ENCODE measurements around the gene GCHFR. TPM values are rescaled to one million over a fixed set of nuclear protein-coding genes. Genes with fewer than 3 reads are reported as not detected.

Gene GCHFR
- total RNA-seq: 1 to 10 TPM; 1.7 to 2.1 TPM

DNA sequence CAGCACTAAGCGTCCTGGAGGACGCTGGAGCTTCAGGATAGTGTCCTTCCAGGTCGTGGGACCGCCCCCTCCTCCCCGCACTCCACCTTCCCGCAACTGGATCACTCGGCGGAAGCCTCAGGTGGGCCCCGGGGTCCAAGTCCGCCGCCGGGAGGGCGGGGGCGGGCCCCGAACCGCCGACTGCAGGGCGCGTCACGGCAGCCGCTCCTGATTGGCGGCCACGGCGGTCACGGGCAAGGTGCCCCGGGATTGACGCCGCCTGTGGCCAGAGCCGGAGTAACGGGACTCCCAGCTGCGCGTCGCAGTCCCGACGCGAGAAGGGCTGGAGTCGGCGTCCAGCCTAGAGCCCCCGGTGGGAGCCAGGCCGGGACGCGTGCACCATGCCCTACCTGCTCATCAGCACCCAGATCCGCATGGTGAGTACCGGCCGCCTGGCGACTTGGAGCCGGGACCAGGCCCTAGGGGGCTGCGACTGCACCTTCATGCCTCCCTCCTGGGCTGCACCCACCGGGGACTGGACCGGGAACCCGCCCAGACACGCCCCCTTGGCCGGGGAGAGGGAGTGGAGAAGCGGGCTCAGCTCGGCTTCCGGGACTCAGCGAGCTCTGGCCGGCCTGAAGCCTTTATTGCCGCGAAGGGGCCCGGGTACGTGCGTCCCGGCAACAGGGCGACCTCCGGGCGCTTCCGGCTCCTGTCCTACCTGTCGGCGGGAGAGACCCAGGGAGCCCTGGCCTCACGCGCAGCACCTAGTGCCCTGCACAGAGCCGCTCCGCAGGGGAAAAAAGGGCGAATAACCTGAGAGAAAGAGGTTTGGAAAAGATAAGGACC is at the start of gene GCHFR:
Gene GCHFR (plus strand): TSS at position 268 of the 828 bp plus-strand sequence. CDS start 113 bp downstream, at position 381.

DNA sequence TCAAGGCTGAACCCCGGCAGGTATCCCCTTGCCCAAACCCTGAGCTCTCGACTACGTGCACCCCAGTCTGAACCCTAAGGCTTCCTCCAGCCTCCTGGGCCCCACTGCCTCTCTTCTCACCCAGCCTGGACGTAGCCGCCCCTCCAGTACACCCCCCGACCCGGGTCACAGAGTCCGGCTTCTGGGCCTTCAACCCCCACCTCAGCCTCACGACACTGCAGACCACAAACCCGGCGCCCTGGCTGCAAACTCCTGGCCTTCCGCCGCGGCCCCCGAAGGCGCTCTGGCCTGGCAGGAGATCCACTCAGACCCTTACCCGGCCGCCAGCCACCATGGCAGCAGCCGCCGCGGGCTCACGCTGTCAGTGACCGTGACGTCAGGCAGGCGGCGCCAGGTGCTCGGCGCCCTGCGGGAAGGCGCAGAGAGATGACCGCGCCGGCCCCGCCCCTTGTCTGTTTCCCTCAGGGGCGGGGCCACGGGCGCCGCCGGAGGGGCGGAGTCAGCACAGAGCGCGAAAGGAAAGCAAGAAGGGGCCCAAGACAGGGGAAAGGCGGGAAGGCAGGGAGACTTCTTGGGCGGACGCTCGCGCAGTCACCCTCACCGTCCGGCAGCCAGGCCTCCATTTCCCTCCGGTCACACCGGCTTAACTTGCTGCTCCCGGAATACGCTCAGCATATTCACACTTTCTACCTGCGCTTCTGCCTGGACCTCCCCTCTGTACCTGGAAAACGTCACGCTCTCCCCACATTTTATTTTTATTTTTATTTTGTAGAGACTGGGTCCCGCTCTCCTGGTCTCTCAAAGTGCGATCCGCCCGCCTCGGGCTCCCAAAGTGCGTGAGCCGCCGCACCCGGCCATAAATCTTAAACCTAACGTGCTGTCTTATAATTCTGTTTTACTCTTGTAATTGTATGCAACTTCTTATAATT is 8.7 kb upstream of the GCHFR start, which contains the start of gene RMDN3:
Gene RMDN3 (minus strand): TSS at position 372 of the 929 bp plus-strand sequence. CDS start 471 bp downstream, outside the sequence.

DNA sequence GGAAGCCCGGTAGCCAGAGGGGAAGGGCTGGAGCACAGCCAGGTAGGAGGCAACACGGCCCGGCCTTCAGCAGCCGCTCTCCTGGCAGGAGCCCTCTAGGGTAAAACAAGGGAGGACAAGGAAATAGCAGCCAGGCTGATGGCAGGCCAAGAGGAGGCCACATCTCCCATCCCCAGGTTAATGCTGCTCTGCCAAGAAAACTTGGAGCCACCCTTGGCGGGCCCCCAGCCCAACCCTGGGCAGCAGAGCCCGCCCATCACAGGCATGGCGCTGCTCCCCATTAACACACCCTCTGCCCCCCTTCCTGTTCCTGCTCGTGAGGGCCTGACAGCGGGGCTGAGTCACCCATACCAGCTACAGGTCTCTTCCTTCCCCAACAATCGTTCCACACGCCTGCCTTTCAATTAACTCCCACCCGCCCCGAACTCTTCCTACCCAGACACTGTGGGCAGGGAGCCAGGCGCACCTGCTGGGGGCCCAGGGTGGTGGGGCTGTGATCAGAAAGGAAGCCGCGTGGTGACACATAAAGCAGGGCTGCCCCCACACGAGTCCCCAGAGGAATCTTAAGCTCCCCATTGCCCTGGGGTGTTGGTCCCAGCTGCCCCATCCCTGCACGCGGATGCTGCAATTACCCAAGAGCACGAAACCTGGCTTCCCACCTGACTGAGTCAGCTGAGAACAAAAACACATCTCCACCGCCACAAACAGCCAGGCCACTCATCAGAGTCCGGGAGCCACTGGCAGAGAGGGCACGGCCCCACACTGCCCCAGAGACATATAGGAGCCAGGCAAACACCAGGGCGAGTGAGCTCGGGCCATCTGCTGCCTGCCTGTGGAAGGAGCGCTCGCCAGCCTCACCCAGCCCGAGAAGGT is 5.6 kb downstream of the GCHFR start, which contains the start of gene C15orf62:
Gene C15orf62 (plus strand): TSS at position 707 of the 873 bp plus-strand sequence. CDS start 516 bp downstream, outside the sequence.

DNA sequence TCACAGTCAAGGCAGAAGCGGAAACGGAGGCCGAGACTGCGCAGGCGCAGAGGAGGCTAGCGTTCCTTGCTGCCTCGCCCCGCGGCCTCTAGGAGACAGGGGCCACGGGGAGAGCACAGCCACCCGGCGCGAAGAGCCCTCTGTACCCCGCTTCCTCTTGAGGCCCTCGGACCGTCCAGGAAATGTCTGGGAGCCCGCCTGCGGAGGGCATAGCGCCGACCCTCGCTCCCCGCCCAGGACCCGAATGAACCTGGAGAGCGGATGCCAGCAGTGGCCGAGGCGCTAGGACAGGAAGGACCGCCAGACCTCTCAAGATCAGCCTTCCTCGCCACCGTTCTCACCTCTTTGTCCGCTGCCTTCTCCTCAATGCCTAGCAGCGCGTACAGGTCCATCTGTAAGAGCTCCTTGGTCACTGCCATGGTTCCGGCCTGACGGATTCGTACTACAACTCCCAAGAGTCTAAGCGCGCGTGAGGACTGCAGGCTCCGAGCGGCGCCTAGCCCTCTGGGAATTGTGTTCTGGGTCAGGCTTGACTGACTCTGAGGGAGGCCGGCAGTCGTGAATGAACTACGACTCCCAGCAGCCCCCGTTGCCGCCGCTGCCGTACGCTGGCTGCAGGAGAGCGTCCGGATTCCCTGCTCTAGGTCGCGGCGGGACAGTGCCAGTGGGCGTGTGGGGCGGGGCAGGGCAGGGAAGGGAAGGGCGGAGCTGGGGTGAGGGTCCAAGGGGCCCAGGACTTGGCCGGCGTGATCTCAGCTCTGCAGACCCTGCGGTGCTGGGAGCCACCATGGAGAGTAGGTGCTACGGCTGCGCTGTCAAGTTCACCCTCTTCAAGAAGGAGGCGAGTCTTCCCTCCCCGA is 43.4 kb downstream of the GCHFR start, which contains the start of the genes DNAJC17 and ZFYVE19:
Gene DNAJC17 (minus strand): TSS at position 446 of the 860 bp plus-strand sequence. CDS start 27 bp downstream, at position 419.
Gene ZFYVE19 (plus strand): TSS at position 62 of the 860 bp plus-strand sequence. CDS start 501 bp downstream, at position 563.

Small RNA genes lying within 50 kb of the gene (small RNA-seq; reads per million reads assigned to genes)
- 0 reads per million in 2 donors for gene SUMO2P15

Other genes starting within 250 kb of the GCHFR start
- 10 to 100 TPM; 21.0 to 23.1 TPM for gene CCDC32, start 199.0 kb upstream of the GCHFR start, total RNA-seq
- gene RPUSD2, start 194.8 kb upstream of the GCHFR start, total RNA-seq: 10 to 100 TPM in 1 of 2 donors, 1 to 10 TPM in 1; 10.0 to 17.3 TPM
- gene KNL1, start 169.8 kb upstream of the GCHFR start, total RNA-seq: 10 to 100 TPM; 14.5 to 22.6 TPM
- gene RAD51, start 68.9 kb upstream of the GCHFR start, total RNA-seq: 1 to 10 TPM; 3.4 to 10.0 TPM
- gene RMDN3, start 8.8 kb upstream of the GCHFR start, total RNA-seq: 10 to 100 TPM; 18.6 to 24.8 TPM
- not detected for gene C15orf62, start 5.9 kb downstream of the GCHFR start, total RNA-seq
- 10 to 100 TPM; 42.7 to 46.6 TPM for gene ZFYVE19, start 43.0 kb downstream of the GCHFR start, total RNA-seq
- 10 to 100 TPM; 17.9 to 26.3 TPM for gene DNAJC17, start 43.4 kb downstream of the GCHFR start, total RNA-seq
- gene PPP1R14D, start 64.6 kb downstream of the GCHFR start, total RNA-seq: not detected
- gene SPINT1, start 80.0 kb downstream of the GCHFR start, total RNA-seq: 10 to 100 TPM; 12.0 to 15.7 TPM
- gene RHOV, start 110.2 kb downstream of the GCHFR start, total RNA-seq: under 1 TPM in 1 of 2 donors, not detected in 1; under 0.01 TPM
- 100 to 1,000 TPM in 1 of 2 donors, 10 to 100 TPM in 1; 90.2 to 109 TPM for gene VPS18, start 130.4 kb downstream of the GCHFR start, total RNA-seq
- under 1 TPM; under 0.01 to 0.33 TPM for gene DLL4, start 165.3 kb downstream of the GCHFR start, total RNA-seq
- gene CHAC1, start 189.4 kb downstream of the GCHFR start, total RNA-seq: 10 to 100 TPM in 1 of 2 donors, 1 to 10 TPM in 1; 5.5 to 23.3 TPM